ENCODE results near the gene CERS2.
A peak's percentile ranks its signal among the peaks of the same experiment; 100 is the strongest.

GRCh38 chr1:150974580-150975478 is at the start of gene CERS2:
- TF ChIP-seq, protein P1, sequence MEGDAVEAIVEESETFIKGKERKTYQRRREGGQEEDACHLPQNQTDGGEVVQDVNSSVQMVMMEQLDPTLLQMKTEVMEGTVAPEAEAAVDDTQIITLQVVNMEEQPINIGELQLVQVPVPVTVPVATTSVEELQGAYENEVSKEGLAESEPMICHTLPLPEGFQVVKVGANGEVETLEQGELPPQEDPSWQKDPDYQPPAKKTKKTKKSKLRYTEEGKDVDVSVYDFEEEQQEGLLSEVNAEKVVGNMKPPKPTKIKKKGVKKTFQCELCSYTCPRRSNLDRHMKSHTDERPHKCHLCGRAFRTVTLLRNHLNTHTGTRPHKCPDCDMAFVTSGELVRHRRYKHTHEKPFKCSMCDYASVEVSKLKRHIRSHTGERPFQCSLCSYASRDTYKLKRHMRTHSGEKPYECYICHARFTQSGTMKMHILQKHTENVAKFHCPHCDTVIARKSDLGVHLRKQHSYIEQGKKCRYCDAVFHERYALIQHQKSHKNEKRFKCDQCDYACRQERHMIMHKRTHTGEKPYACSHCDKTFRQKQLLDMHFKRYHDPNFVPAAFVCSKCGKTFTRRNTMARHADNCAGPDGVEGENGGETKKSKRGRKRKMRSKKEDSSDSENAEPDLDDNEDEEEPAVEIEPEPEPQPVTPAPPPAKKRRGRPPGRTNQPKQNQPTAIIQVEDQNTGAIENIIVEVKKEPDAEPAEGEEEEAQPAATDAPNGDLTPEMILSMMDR (IDR thresholded peaks at IDR 0.05) = no peak
- no peak for TF ChIP-seq POLR2A (IDR thresholded peaks at IDR 0.05)
- TF ChIP-seq POLR2AphosphoS5 (IDR thresholded peaks at IDR 0.05) = peak in 1 of 3 donors; percentile 12
